ENCODE measurements around the gene PRKN.

PRKN gene

GRCh38 chr6:162709431-162709830, 18.1 kb downstream of the PRKN start:
- Histone ChIP-seq H3K27me3 (ENCODE audit: insufficient read depth, low read depth) (no peaks in the 10 kb centered on the region), H3K4me1 (ENCODE audit: low read depth, poor library complexity, severe bottlenecking) (no peaks in the 10 kb centered on the region), H3K4me2 (no peak overlapping the region), H3K36me3 (ENCODE audit: insufficient read depth) (no peaks in the 10 kb centered on the region), H3K9ac (no peak overlapping the region), H2AFZ (ENCODE audit: low read depth) (no peak overlapping the region), H3K79me2 (ENCODE audit: insufficient read depth, low read depth) (no peaks in the 10 kb centered on the region), H3K27ac (no peak overlapping the region), H3K4me3 (IDR thresholded peaks at IDR 0.05; ENCODE audit: insufficient read depth, low read depth, low read length) (no peak overlapping the region), H4K20me1 (ENCODE audit: insufficient read depth) (no peaks in the 10 kb centered on the region)
- no peak for TF ChIP-seq CTCF (conservative IDR thresholded peaks at IDR 0.05; ENCODE audit: low read depth, low read length)

- no peak overlapping the region for H3K4me3 ChIP-seq (IDR thresholded peaks at IDR 0.05; ENCODE audit: insufficient read depth, low read depth, low read length)
- H3K27ac ChIP-seq: no peak overlapping the region
- no peaks in the 10 kb centered on the region for H3K4me1 ChIP-seq (ENCODE audit: low read depth, poor library complexity, severe bottlenecking)
- H2AFZ ChIP-seq (ENCODE audit: low read depth): no peak overlapping the region
- no peak overlapping the region for H3K4me2 ChIP-seq
- H3K36me3 ChIP-seq (ENCODE audit: insufficient read depth): no peaks in the 10 kb centered on the region
- no peak overlapping the region for H3K9ac ChIP-seq
- no peaks in the 10 kb centered on the region for H4K20me1 ChIP-seq (ENCODE audit: insufficient read depth)
- no peaks in the 10 kb centered on the region for H3K79me2 ChIP-seq (ENCODE audit: insufficient read depth, low read depth)
- TF ChIP-seq CTCF (conservative IDR thresholded peaks at IDR 0.05; ENCODE audit: low read depth, low read length): no peak
- no peaks in the 10 kb centered on the region for H3K27me3 ChIP-seq (ENCODE audit: insufficient read depth, low read depth)
Observed at GRCh38 chr6:162708971-162709370, 18.6 kb downstream of the PRKN start.

GRCh38 chr6:162706232-162706631, 21.3 kb downstream of the PRKN start:
- Histone ChIP-seq H4K20me1 (ENCODE audit: insufficient read depth) (no peaks in the 10 kb centered on the region), H3K4me2 (no peak overlapping the region), H2AFZ (ENCODE audit: low read depth) (no peak overlapping the region), H3K79me2 (ENCODE audit: insufficient read depth, low read depth) (no peaks in the 10 kb centered on the region), H3K4me1 (ENCODE audit: low read depth, poor library complexity, severe bottlenecking) (no peaks in the 10 kb centered on the region), H3K9ac (no peak overlapping the region), H3K4me3 (IDR thresholded peaks at IDR 0.05; ENCODE audit: insufficient read depth, low read depth, low read length) (no peak overlapping the region), H3K27me3 (ENCODE audit: insufficient read depth, low read depth) (no peaks in the 10 kb centered on the region), H3K36me3 (ENCODE audit: insufficient read depth) (no peaks in the 10 kb centered on the region), H3K27ac (no peak overlapping the region)
- no peak for TF ChIP-seq CTCF (conservative IDR thresholded peaks at IDR 0.05; ENCODE audit: low read depth, low read length)

GRCh38 chr6:162705736-162706135, 21.8 kb downstream of the PRKN start:
- H3K4me1 ChIP-seq (ENCODE audit: low read depth, poor library complexity, severe bottlenecking): no peaks in the 10 kb centered on the region
- no peaks in the 10 kb centered on the region for H3K79me2 ChIP-seq (ENCODE audit: insufficient read depth, low read depth)
- no peak overlapping the region for H3K27ac ChIP-seq
- no peak for TF ChIP-seq CTCF (conservative IDR thresholded peaks at IDR 0.05; ENCODE audit: low read depth, low read length)
- no peaks in the 10 kb centered on the region for H4K20me1 ChIP-seq (ENCODE audit: insufficient read depth)
- no peak overlapping the region for H3K9ac ChIP-seq
- no peaks in the 10 kb centered on the region for H3K36me3 ChIP-seq (ENCODE audit: insufficient read depth)
- H3K27me3 ChIP-seq (ENCODE audit: insufficient read depth, low read depth): no peaks in the 10 kb centered on the region
- H3K4me2 ChIP-seq: no peak overlapping the region
- no peak overlapping the region for H3K4me3 ChIP-seq (IDR thresholded peaks at IDR 0.05; ENCODE audit: insufficient read depth, low read depth, low read length)
- H2AFZ ChIP-seq (ENCODE audit: low read depth): no peak overlapping the region

GRCh38 chr6:162704001-162704400, 23.6 kb downstream of the PRKN start:
- H3K27ac ChIP-seq: no peak overlapping the region
- H3K79me2 ChIP-seq (ENCODE audit: insufficient read depth, low read depth): no peaks in the 10 kb centered on the region
- no peaks in the 10 kb centered on the region for H3K27me3 ChIP-seq (ENCODE audit: insufficient read depth, low read depth)
- no peak overlapping the region for H2AFZ ChIP-seq (ENCODE audit: low read depth)
- TF ChIP-seq CTCF (conservative IDR thresholded peaks at IDR 0.05; ENCODE audit: low read depth, low read length): no peak
- H3K4me1 ChIP-seq (ENCODE audit: low read depth, poor library complexity, severe bottlenecking): no peaks in the 10 kb centered on the region
- H3K4me2 ChIP-seq: no peak overlapping the region
- no peak overlapping the region for H3K9ac ChIP-seq
- no peaks in the 10 kb centered on the region for H3K36me3 ChIP-seq (ENCODE audit: insufficient read depth)
- H4K20me1 ChIP-seq (ENCODE audit: insufficient read depth): no peaks in the 10 kb centered on the region
- no peak overlapping the region for H3K4me3 ChIP-seq (IDR thresholded peaks at IDR 0.05; ENCODE audit: insufficient read depth, low read depth, low read length)
